COLO829 (cell line): ENCODE data around the gene BICC1.
"Not testable (repeated sequence)": the region's sequence is repeated elsewhere in the genome, so short reads cannot be mapped to it uniquely, and the experiment has no call there.

Source experiments
- DNase-seq: peaks from one replicate; pipeline ENCODE4 v3.0.0; 2012; ENCODE audit warnings: low spot score

The BICC1 gene

DNA sequence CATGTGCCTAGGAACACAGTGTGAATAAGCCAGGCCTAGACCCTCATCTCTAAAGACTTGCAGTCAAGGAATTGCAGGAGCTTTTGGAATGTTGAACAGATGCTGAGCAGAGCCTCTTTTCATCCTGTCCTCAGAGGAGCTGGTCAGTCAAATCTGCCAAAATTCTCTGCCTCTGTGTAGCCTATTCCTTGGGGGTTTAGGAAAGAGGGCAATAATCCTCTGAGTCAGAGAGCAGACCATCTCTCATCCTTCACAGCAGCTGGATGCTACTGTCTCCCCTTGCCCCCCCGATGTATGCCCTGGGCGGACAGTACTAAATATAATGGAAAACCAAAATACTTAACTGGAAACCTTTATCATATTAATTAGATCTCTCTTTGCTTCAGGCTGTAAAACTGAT lies 52.6 kb downstream of the BICC1 start:
- DNase-seq = no peak

- no peak for DNase-seq
Observed at GRCh38 chr10:58567652-58568051, 55.0 kb downstream of the BICC1 start.

GRCh38 chr10:58568428-58568935 lies 55.8 kb downstream of the BICC1 start:
- DNase-seq = no peak

DNA sequence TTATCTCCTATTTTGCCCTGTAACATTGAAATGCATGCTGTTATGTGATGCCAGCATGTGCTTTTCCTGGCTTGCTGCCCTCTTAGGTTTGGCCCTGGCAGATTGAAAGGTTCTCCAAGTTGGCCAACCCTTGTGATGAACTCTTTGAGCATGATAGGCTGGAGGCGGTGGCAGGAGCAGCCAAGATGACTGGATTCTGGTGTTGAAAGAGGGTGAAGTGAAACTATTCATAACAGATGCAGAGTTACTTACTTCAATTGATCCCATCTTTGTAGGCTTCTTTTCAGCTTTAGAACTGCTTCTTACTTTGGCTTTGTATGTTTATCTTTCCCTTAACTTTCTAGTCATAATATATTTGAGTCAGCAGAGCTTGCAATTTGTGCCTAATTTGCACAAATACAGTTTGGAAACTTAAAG lies 57.6 kb downstream of the BICC1 start:
- DNase-seq = no peak

DNA sequence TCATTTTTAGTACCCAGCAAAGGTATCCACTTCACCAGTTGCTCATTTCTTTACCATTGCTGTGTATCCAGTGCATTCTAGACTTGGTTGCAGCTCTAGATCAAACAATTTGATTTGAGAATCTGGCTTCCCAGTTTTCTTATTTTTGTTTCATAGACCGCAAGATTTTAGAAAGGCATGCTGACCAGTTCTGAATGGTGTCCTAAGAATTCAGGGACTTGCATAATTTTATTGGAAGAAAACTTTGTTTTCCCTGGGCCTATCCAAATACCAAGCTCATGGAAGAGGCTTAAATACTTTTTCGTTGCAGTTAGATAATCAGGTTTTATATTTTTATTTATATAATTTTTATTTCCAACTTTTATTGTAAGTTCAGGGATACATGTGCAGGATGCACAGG lies 58.3 kb downstream of the BICC1 start:
- no peak for DNase-seq

DNA sequence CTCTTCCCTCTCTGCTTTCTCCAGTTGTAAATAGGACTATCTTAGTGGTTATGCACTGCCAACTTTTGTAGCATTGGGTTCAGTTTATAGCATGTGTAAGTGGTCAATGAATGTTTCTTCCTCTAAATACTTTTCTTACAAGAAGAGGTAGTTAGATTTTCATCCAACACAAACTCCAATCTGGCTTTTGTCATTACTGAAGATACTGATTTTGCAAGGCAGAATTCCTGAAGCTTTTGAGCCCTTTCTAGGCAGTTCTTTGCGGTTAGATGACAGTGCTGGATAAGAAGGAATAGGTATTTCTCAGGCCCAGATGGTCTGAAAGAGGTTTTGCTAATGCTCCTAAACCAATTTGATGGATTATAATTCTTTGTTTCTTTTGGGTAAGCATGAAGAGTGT lies 60.5 kb downstream of the BICC1 start:
- no peak for DNase-seq

GRCh38 chr10:58574058-58574457 lies 61.4 kb downstream of the BICC1 start:
- DNase-seq = no peak

GRCh38 chr10:58575491-58575890 lies 62.8 kb downstream of the BICC1 start:
- no peak for DNase-seq

DNA sequence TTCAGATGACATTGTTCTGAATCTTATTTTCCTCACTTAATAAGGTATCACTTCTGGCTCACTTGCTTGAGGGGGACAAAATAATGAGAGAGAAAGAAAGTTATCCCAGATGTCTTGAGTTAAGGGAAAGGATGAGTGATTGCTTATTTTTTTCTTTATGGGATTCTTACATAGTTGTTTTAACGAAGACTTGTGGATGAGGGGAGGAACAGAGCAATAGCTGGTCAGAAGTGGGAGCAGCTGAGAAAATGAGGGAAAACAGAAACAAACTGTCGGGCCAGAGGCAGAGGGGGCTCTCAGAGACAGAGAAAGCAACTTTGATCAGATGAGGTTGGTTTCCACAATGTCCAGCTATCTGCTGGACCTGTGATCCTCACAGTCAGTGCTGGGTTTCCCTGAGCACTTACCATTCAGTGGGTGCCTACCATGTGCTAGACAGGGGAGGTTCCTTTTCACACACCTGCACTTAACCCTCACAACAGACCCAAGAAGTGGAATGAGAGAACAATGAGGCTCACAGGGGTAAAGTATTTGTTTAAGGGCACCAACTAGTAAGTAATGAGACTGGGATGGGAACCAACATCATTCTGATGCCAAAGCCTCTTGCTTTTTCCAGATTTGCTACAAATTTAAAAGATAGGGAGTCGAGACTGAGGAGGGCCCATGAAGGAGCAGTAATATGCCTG lies 64.2 kb downstream of the BICC1 start:
- no peak for DNase-seq

- DNase-seq = no peak
Observed at GRCh38 chr10:58577437-58577777, 64.7 kb downstream of the BICC1 start.

GRCh38 chr10:58578366-58578765 lies 65.7 kb downstream of the BICC1 start:
- no peak for DNase-seq

- no peak for DNase-seq
Observed at GRCh38 chr10:58579011-58579655, 66.5 kb downstream of the BICC1 start.

- DNase-seq = no peak
Observed at GRCh38 chr10:58582045-58582444, 69.4 kb downstream of the BICC1 start.

GRCh38 chr10:58585435-58585834 lies 72.8 kb downstream of the BICC1 start:
- no peak for DNase-seq

DNA sequence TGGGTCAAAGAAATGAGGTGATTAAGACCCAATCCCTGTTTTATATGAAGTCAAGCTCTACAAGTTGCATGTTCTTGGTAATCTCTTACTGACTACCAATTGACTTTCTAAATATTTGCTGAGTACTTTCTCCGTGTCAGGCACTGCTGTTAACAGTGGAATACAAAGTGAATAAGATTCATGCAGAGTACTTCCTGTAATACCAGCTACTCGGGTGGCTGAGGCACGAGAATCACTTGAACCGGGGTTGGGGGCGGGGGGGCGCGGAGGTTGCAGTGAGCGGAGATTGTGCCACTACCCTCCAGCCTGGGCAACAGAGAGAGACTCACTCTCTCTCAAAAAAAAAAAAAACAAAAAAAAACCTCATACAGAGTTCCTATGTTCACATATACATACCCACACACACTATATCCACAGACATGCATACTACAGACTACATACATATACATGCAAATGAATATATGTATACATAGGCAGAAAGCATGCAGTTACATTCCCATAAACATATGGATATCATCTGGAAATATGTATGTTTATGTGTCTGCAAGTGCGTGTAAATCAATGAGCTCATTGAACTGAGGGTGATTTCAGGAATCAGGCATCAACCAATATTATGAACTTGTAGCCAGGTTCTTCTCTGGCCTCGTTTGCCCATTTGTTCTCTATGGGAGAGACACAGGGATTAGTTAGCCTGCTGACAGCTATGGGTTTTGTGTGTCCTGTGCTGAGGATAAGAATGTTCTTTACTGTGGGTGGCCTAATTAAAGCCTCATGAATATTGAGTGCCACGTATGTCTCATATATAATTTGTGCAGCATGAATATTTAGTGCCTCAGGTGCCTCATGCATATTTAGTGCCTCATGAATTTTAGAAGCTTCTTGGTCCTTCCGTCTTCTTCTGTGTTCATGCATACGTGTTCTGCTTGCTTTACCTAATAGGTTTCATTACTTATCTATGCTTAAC lies 73.9 kb downstream of the BICC1 start:
- DNase-seq = no peak

DNA sequence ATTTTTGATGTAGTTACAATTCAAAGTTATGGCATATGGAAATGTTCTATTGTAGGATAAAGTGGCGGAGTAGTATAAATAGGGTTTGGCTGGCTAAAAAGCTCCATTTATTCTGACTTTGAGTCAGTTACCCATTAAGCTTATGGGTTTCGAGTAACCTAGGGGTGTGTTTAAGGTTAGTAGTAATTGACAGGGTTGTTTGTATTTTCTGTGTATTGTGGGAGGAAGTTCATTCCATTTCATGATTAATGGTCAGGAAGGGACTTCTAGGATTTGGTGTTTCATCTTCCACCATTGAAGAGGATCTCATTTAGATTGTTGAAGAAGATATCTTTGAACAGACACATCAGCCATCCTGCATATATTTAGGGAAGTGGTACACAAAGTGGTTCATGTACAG lies 75.0 kb downstream of the BICC1 start:
- DNase-seq = no peak

DNA sequence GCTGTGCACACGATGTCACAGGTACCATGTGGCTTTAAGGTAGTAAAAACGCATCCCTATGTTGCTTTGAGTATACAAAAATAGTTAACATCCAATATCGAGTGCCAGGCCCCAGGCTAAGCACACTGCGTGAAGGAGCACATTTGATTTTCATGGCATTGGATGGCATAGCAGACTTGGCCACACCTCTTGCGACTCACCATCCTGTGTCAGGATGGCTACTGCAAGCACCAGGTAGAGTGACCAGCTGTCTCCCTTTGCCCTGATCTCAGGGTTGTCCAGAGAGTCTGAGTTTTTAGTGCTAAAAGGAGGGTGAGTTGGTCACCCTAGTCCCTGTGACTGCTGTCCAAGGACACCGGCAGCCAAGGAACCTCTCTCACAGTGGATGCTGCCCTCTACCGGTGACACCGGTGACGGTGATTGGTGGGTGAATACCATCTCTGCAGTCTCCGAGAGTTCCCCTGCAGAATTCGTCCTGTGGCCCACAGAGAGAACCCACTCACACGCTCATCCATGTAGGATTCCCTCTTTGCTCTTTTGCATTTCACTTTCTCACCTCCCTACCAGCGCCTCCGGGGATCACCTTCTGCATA lies 76.1 kb downstream of the BICC1 start:
- DNase-seq = no peak

GRCh38 chr10:58590152-58590840 lies 77.6 kb downstream of the BICC1 start:
- DNase-seq = peak; percentile 25

- DNase-seq = no peak
Observed at GRCh38 chr10:58590924-58591323, 78.3 kb downstream of the BICC1 start.

DNA sequence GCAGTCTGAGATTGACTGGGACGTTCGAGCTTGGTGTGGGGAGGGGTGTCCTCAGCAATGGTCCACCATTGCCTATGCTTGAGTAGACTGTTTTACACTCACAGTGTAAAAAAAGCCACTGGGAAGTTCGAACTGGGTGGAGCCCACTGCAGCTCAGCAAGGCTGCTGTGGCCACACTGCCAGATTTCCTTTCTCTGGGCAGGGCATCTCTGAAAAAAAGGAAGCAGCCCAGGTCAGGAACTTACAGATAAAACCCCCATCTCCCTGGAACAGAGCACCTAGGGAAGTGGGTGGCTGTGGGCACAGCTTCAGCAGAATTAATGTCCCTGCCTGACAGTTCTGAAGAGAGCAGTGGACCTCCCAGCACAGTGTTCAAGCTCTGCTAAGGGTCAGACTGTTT lies 80.3 kb downstream of the BICC1 start:
- no peak for DNase-seq

- DNase-seq = not testable (repeated sequence)
Observed at GRCh38 chr10:58597211-58597610, 84.5 kb downstream of the BICC1 start.
